Measurements from ENCODE around the gene PRSS58.

The PRSS58 gene, protein sequence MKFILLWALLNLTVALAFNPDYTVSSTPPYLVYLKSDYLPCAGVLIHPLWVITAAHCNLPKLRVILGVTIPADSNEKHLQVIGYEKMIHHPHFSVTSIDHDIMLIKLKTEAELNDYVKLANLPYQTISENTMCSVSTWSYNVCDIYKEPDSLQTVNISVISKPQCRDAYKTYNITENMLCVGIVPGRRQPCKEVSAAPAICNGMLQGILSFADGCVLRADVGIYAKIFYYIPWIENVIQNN

GRCh38 chr7:142257958-142258357 lies at the start of gene PRSS58:
TSS of gene PRSS58 (minus strand) at chr7:142258058. CDS start at chr7:142257707, 351 bp downstream.
- no peak for DNase-seq

DNA sequence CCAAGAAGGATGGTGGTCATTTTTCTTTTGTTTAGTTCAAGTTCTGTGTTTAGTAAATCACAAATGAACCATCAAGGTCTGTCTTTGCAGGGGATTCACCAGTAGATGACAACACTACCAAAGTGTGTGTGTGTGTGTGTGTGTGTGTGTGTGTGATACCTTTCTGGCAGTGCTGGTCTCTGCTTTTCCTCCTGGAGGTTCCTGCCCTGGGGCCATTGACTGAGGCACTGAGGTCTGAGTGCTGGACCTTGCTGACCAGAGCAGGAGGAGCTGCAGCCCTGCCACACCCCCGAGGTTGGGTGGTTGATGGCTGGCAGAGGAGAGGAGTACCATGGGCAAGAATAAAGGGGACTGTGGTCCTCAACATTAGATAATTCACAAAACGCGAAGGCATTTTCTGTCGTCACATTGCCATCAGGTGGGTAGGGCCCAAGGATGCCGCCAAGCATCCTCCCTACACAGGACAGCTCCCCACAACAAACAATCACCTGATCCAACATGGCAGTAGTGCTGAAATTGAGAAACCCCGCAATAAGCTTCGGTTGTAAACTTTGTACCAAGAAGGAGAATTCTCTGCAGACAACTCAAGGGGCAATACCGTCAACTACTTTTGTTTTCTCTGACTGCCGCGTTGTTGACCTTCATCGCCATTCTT lies 49.5 kb upstream of the PRSS58 start:
- no peak for DNase-seq

DNA sequence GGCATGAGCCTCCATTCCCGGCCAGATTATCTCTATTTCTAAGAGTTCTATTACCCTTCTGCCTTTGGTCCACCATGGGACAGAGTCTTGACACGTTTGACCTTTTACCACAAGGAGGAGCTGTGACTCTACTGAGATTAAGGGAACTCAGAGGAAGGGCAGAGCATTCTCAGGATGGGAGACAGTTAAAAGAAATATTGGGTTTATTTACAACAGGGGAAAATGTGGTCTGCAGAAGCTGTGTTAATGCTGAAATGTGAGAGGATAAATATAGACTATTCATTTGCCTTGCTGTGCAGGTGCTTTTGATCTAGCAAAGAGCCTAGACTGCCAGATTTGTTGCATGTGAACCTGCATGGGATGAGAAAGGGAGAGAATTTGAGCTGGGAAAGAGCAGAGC lies 45.8 kb upstream of the PRSS58 start:
- peak; percentile 85 for DNase-seq

DNA sequence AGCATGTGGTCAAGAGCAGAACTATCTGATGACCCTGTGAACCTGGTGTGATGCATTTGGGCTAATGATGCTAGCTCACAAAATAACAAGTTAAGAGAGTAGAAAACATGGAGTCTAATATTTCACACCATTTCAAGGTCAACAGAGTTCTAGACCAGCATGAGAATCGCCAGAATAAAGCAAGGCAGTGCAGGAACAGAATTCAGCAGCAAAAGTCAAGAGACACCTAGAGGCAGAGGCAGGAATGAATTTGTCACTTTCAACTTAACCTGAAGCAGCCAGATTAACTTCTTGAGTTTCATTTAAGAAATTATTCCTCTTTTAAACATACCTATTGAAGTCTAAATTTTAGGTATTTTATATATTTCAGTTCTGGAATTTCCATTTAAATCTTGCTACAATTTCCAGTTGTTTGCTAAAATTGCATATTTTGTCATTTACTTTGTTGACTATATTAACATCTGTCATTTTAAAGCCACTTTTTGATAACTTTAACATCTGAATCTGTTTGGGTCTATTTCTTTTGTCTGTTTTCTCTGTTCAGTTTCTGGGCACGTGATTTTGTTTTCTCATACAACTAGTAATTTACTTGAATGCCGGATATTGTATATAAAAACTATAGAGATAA lies 44.2 kb upstream of the PRSS58 start:
- DNase-seq = peak; percentile 64

GRCh38 chr7:142301299-142301698 lies 43.4 kb upstream of the PRSS58 start:
- DNase-seq = peak; percentile 54

GRCh38 chr7:142300689-142301088 lies 42.8 kb upstream of the PRSS58 start:
- peak; percentile 53 for DNase-seq

GRCh38 chr7:142299237-142299781 lies 41.5 kb upstream of the PRSS58 start:
- DNase-seq = no peak

- DNase-seq = peak; percentile 11
These were observed 40.8 kb upstream of the PRSS58 start for GRCh38 chr7:142298627-142299026.

- DNase-seq = peak; percentile 49
These were observed 40.2 kb upstream of the PRSS58 start for GRCh38 chr7:142298009-142298408.

DNA sequence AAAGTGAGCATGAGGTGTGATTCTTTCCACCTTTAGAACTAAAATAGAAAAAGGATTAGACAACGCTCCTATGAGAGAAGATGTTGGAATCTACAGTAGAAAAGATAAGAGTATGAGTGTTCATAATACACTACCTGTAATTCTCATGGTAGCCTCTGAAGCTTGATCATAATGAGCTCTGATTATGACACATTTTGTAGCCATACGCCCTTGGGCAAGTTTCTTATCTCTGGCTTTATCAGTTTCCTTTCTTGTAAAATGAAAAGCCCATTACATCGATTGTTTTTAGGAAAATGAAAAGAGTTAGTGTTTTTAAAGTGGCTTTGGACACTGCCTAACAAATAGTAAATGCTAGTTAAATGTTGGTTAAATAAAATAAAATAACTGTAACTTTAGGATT lies 22.4 kb upstream of the PRSS58 start:
- no peak for DNase-seq

- DNase-seq = no peak
These were observed 21.7 kb upstream of the PRSS58 start for GRCh38 chr7:142279601-142280000.

- DNase-seq = no peak
These were observed 17.2 kb upstream of the PRSS58 start for GRCh38 chr7:142275028-142275427.

DNA sequence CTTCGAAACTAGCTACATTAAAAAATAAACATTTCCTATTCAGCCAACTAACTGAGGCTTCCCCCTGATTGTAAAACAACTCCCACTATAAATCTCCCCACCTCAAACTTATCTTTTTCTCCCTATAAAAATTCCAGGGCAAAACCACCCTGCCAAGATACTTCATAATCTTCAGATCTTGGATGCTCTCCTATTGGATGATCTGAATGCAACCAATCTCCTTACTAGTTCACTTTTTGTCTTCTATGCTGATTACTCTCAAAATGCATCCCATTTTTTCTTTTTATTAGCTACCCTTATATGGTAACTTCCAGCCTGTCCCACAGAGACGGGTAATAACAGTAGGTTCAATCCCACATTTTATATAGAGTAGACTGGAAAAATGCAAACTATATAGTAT lies 15.0 kb upstream of the PRSS58 start:
- no peak for DNase-seq

GRCh38 chr7:142263598-142264380 lies 5.9 kb upstream of the PRSS58 start:
- no peak for DNase-seq

- no peak for DNase-seq
These were observed 7.2 kb downstream of the PRSS58 start for GRCh38 chr7:142250705-142251104.

GRCh38 chr7:142249918-142250317 lies 7.9 kb downstream of the PRSS58 start:
- DNase-seq = no peak

GRCh38 chr7:142248166-142249160 lies 9.4 kb downstream of the PRSS58 start:
- DNase-seq = no peak

- no peak for DNase-seq
These were observed 14.0 kb downstream of the PRSS58 start for GRCh38 chr7:142243823-142244222.

- peak; percentile 51 for DNase-seq
These were observed 17.3 kb downstream of the PRSS58 start for GRCh38 chr7:142240546-142240945.

GRCh38 chr7:142231716-142232115 lies 26.1 kb downstream of the PRSS58 start:
- DNase-seq = peak; percentile 68

DNA sequence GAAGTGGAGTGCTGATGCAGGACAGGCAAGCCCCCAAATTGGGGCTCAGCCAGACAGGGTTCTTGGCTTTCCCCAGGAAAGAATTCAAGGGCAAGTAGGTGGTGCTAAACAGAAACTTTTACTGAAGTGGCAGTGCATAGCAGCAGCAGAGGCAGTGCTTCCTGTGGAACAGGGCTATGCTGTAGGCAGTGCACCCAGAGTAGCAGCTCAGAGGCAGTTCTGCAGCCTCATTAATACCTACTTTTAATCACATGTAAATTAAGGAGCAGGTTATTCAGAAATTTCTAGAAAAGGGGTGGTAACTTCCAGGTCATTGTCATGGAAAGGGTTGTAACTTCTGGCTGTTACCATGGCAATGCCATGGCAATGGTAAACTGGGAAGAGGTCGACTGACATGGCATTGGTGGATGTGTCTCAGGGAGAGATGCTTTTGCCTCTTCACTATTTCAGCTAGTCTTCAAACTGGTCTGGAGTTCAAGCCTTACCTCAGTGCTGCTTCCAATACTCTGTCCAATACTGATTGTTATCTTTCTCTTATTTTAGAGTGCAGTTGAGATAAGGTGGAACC lies 29.2 kb downstream of the PRSS58 start:
- DNase-seq = no peak

All from hematopoietic multipotent progenitor cell treated with erythropoietin and hydrocortisone succinate and interleukin-3 and kit ligand, for 4 days (in vitro differentiated cells).